GM12865 (cell line): ENCODE measurements around the gene DNAH10.

Experiments used
- DNase-seq: peaks from one replicate; pipeline ENCODE4 v3.0.0; 2010; ENCODE audit warnings: low read depth
- H3K4me3 ChIP-seq: 2 replicates; pipeline ENCODE4 v1.5.1; 2011; ENCODE audit warnings: mild to moderate bottlenecking, low read depth, low read length, control low read depth
- TF ChIP-seq, protein P1 (sequence below): IDR thresholded peaks from 2 replicates; pipeline ENCODE4 v1.5.1; 2011; ENCODE audit warnings: low read length, control low read depth, low read depth, inconsistent platforms; ENCODE audit not compliant: insufficient read depth; ENCODE audit errors: missing control alignments

DNAH10 gene

GRCh38 chr12:123717350-123717749 is 44.8 kb upstream of the DNAH10 start:
- TF ChIP-seq, protein P1, sequence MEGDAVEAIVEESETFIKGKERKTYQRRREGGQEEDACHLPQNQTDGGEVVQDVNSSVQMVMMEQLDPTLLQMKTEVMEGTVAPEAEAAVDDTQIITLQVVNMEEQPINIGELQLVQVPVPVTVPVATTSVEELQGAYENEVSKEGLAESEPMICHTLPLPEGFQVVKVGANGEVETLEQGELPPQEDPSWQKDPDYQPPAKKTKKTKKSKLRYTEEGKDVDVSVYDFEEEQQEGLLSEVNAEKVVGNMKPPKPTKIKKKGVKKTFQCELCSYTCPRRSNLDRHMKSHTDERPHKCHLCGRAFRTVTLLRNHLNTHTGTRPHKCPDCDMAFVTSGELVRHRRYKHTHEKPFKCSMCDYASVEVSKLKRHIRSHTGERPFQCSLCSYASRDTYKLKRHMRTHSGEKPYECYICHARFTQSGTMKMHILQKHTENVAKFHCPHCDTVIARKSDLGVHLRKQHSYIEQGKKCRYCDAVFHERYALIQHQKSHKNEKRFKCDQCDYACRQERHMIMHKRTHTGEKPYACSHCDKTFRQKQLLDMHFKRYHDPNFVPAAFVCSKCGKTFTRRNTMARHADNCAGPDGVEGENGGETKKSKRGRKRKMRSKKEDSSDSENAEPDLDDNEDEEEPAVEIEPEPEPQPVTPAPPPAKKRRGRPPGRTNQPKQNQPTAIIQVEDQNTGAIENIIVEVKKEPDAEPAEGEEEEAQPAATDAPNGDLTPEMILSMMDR, result no peak
- DNase-seq, result no peak

GRCh38 chr12:123720141-123720814 is 41.8 kb upstream of the DNAH10 start:
- TF ChIP-seq, protein P1, result no peak
- no peak overlapping the region for H3K4me3 ChIP-seq
- no peak for DNase-seq

More at GRCh38 chr12:123717350-123717749, 44.8 kb upstream of the DNAH10 start:
- H3K4me3 ChIP-seq, result no peak overlapping the region

- no peak overlapping the region for H3K4me3 ChIP-seq
- DNase-seq, result no peak
- TF ChIP-seq, protein P1, result no peak
Measured at GRCh38 chr12:123721245-123721644, 40.9 kb upstream of the DNAH10 start.

DNA sequence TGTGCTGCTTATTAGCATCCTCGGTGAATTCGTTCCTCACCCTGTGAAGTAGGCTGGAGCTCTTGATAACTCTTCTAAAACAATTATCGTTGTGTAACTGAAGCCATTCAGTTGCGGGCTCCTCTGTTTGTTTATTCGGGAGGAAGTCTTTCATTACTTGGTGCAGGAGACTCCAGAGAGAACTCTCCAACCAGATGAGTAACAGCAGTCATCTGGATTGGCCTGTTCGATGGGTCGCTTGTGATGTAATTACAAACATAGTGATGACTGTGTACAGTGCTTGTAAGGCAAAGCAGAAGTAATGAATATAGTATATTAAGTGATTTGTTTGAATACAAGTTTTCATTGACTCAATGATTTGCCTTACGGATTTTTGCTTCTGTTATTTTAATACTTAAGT is 39.1 kb upstream of the DNAH10 start:
- DNase-seq, result no peak
- TF ChIP-seq, protein P1, result no peak
- H3K4me3 ChIP-seq, result no peak overlapping the region

- TF ChIP-seq, protein P1, result no peak
- no peak for DNase-seq
- no peak overlapping the region for H3K4me3 ChIP-seq
Measured at GRCh38 chr12:123723765-123724164, 38.3 kb upstream of the DNAH10 start.

- no peak overlapping the region for H3K4me3 ChIP-seq
- TF ChIP-seq, protein P1, result no peak
- DNase-seq, result no peak
Measured at GRCh38 chr12:123726244-123726643, 35.9 kb upstream of the DNAH10 start.

GRCh38 chr12:123726962-123727361 is 35.1 kb upstream of the DNAH10 start:
- no peak overlapping the region for H3K4me3 ChIP-seq
- TF ChIP-seq, protein P1, result no peak
- no peak for DNase-seq
